B cell (primary cell): ENCODE results near the gene PTPRO. TPM values are rescaled to one million over a fixed set of nuclear protein-coding genes. Genes with fewer than 3 reads are reported as not detected.

Experiments
- ATAC-seq: fragments of 200-7000 bp; cut with Tn5 transposase; one replicate; pipeline ENCODE4 v1.10.0; 2021; ENCODE audit warnings: low read depth, mild to moderate bottlenecking, moderate number of reproducible peaks, moderate library complexity
- CTCF ChIA-PET: fragments of 350-600 bp; sonication (Branson Sonifier 250); formaldehyde crosslinking; loops from one replicate; lab custom pipeline; 2021; ENCODE audit warnings: antibody characterized with exemption, inconsistent platforms; lab: Charles Lee
- POLR2A ChIA-PET: fragments of 350-600 bp; sonication (Branson Sonifier 250); formaldehyde crosslinking; loops from one replicate; lab custom pipeline; 2021; ENCODE audit warnings: antibody characterized with exemption; lab: Charles Lee
- DNase-seq: peaks from one replicate; pipeline ENCODE4 v3.0.0; 2013
- H2AFZ ChIP-seq: 2 replicates; pipeline ENCODE4 v1.6.1; 2012; ENCODE audit warnings: mild to moderate bottlenecking, low read depth, low read length; ENCODE audit not compliant: insufficient read depth, poor library complexity, severe bottlenecking
- H3K27ac ChIP-seq, 2 donors: 1 replicate in 1 of 2; 2 replicates in 1 of 2; pipeline ENCODE4 v1.5.1; 2012 to 2013; ENCODE audit warnings: low read length in 2 of 2, mild to moderate bottlenecking in 2 of 2, moderate library complexity in 1 of 2
- H3K27me3 ChIP-seq, 4 experiments: fragments of 200-600 bp in 1 of 4; sonication (generic) in 1 of 4; replicated peaks in 1 of 4; 1 replicate in 2 of 4; 2 replicates in 2 of 4; pipeline versions ENCODE4 v1.6.1 to v1.7.0; 2013 to 2016; ENCODE audit warnings: low read length in 3 of 4, mild to moderate bottlenecking in 2 of 4, mixed read lengths in 1 of 4, moderate library complexity in 1 of 4; ENCODE audit not compliant: insufficient read depth in 4 of 4, control insufficient read depth in 3 of 4; ENCODE audit errors: control extremely low read depth in 1 of 4
- H3K36me3 ChIP-seq, 2 experiments: replicated peaks in 1 of 2; 1 replicate in 1 of 2; 2 replicates in 1 of 2; pipeline versions ENCODE4 v1.6.1 to v1.7.1; 2013; ENCODE audit warnings: low read length in 1 of 2; ENCODE audit not compliant: insufficient read depth in 2 of 2, control insufficient read depth in 1 of 2; ENCODE audit errors: control extremely low read depth in 1 of 2, extremely low read depth in 1 of 2
- H3K4me1 ChIP-seq, 2 donors: fragments of 200-600 bp in 1 of 2; sonication (generic) in 1 of 2; 1 replicate in 1 of 2; 2 replicates in 1 of 2; pipeline versions ENCODE4 v1.5.1 to v1.6.1; 2013 to 2017; ENCODE audit warnings: low read length in 2 of 2; ENCODE audit not compliant: control insufficient read depth in 2 of 2, insufficient read depth in 2 of 2
- H3K4me2 ChIP-seq: replicated peaks from 2 replicates; pipeline ENCODE3; 2012; ENCODE audit warnings: mild to moderate bottlenecking, low read depth, low read length; ENCODE audit not compliant: poor library complexity, severe bottlenecking
- H3K4me3 ChIP-seq, 5 experiments: fragments of 200-600 bp in 1 of 5; sonication (generic) in 1 of 5; 1 replicate in 3 of 5; 2 replicates in 2 of 5; pipeline versions ENCODE4 v1.5.1 to v1.7.0; 2011 to 2016; ENCODE audit warnings: low read length in 4 of 5, mild to moderate bottlenecking in 4 of 5, low read depth in 2 of 5, control low read depth in 1 of 5, moderate library complexity in 1 of 5; ENCODE audit not compliant: insufficient read depth in 1 of 5; ENCODE audit errors: control extremely low read depth in 1 of 5, extremely low read depth in 1 of 5
- H3K79me2 ChIP-seq: fragments of 200-600 bp; sonication (generic); one replicate; pipeline ENCODE4 v1.6.0; 2016; ENCODE audit warnings: low read length; ENCODE audit not compliant: control insufficient read depth, insufficient read depth
- H3K9ac ChIP-seq: fragments of 200-600 bp; sonication (generic); 2 replicates; pipeline ENCODE4 v1.6.1; 2017; ENCODE audit warnings: mild to moderate bottlenecking, low read length, moderate library complexity
- H3K9me3 ChIP-seq, 3 donors: one replicate each; pipeline versions ENCODE4 v1.6.1 to v1.7.1; 2013; ENCODE audit warnings: low read length in 2 of 3; ENCODE audit not compliant: control insufficient read depth in 2 of 3, insufficient read depth in 1 of 3; ENCODE audit errors: control extremely low read depth in 1 of 3
- H4K20me1 ChIP-seq: 2 replicates; pipeline ENCODE4 v1.6.0; 2012; ENCODE audit warnings: mild to moderate bottlenecking, low read length; ENCODE audit not compliant: insufficient read depth, control insufficient read depth, poor library complexity, severe bottlenecking
- H3K27ac Mint-ChIP-seq: one replicate; pipeline ENCODE4 v1.8.0; 2021; ENCODE audit warnings: mixed read lengths
- H3K27me3 Mint-ChIP-seq: one replicate; pipeline ENCODE4 v1.8.0; 2021; ENCODE audit warnings: mixed read lengths
- H3K4me1 Mint-ChIP-seq: one replicate; pipeline ENCODE4 v1.8.0; 2021; ENCODE audit warnings: mixed read lengths
- H3K4me3 Mint-ChIP-seq: one replicate; pipeline ENCODE4 v1.8.0; 2021; ENCODE audit warnings: mixed read lengths
- H3K9me3 Mint-ChIP-seq: one replicate; pipeline ENCODE4 v1.8.0; 2022; ENCODE audit warnings: mixed read lengths; ENCODE audit not compliant: insufficient read depth
- CTCF ChIP-seq: fragments of 200-600 bp; IDR thresholded peaks from one replicate; pipeline ENCODE4 v1.8.0; 2022; ENCODE audit warnings: antibody characterized with exemption, mild to moderate bottlenecking
- EZH2 ChIP-seq: IDR thresholded peaks from 2 replicates; pipeline ENCODE4 v1.6.1; 2012; ENCODE audit warnings: borderline replicate concordance, low read depth, mild to moderate bottlenecking, moderate library complexity, low read length; ENCODE audit not compliant: insufficient read depth, poor library complexity, severe bottlenecking
- WGBS: methylation state at CpG from one replicate; pipeline ENCODE4 v1.1.5; 2013; ENCODE audit warnings: missing lambda C conversion rate; ENCODE audit not compliant: insufficient coverage; 5-methylcytosine and 5-hydroxymethylcytosine counted together
- intact Hi-C: fragments of 100-400 bp; cut with micrococcal nuclease; formaldehyde crosslinking; loops from one replicate; pipeline ENCODE4 v1.10.0; 2022
- polyA plus RNA-seq: library from polyadenylated mRNA; depleted of rRNA; stranded (reverse); fragments of >200 nt; gene quantifications from 2 replicates; pipeline ENCODE4 v1.2.3, GENCODE V29; 2012
- total RNA-seq, 2 donors: library from RNA; stranded (reverse); fragments of 120-200 nt in 1 of 2; gene quantifications; 1 replicate in 1 of 2; 2 replicates in 1 of 2; pipeline versions ENCODE4 v1.2.3 to v1.2.4, GENCODE V29; 2013 to 2022

Gene PTPRO
- total and polyA plus RNA-seq, 2 donors (not counting 1 experiment from before 2014, with no cell fraction given), result 23.1 to 23.6 TPM

DNA sequence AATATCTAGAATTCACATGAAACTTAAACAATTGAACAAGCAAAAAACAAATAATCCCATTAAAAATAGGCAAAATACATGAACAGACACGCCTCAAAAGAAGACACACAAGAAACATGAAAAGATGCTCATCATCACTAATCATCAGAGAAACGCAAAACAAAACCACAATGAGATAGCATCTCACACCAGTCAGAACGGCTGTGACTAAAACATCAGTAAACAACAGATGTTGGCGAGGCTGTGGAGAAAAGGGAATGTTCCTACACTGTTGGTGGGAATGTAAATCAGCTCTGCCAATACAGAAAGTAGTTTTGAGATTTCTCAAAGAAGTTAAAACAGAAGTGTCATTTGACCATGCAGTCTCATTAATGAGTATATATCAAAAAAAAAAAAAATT, 121.3 kb downstream of the PTPRO start:
- peaks cover 13% of the 10 kb centered on the region for H3K27me3 Mint-ChIP-seq

DNA sequence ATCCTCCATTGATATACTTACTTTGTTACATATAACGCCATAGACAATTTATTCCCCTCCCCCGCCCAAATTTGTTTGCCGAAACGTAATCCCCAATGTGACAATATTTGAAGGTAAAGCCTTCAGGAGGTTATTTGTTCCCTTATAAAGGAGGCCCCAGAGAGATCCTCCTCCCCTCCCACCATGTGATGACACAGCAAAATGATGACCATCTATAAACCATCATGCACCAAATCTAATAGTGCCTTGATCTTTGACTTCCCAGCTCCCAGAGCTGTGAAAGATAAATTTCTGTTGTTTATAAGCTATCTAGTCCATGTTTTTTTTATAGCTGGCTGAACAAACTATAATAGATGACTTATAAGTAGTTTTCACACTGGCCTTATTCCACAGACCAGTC, 122.2 kb downstream of the PTPRO start:
- no peaks in the 10 kb centered on the region for H3K36me3 ChIP-seq
- no CpG with 5 or more reads among the region's 4 CpGs for WGBS
- H2AFZ ChIP-seq, result no peak overlapping the region
- ChIA-PET POLR2A (no interaction called here), CTCF (interaction anchor here (0.7 kb wide), 1 partner anchor 204 kb away, joined by 3 read pairs; no protein-coding TSS in a partner anchor)
- Mint-ChIP-seq H3K4me1 (no peaks in the 10 kb centered on the region), H3K27me3 (peaks cover 10% of the 10 kb centered on the region), H3K27ac (no peak overlapping the region), H3K4me3 (no peak overlapping the region), H3K9me3 (no peaks in the 10 kb centered on the region)
- no peak overlapping the region for H3K4me2 ChIP-seq
- H3K9ac ChIP-seq, result no peak overlapping the region
- H3K4me1 ChIP-seq, result no peaks in the 10 kb centered on the region
- no peaks in the 10 kb centered on the region for H3K79me2 ChIP-seq
- TF ChIP-seq CTCF, result no peak
- no peak for TF ChIP-seq EZH2
- no peaks in the 10 kb centered on the region for H3K27me3 ChIP-seq
- no peak overlapping the region for H3K4me3 ChIP-seq
- intact Hi-C loops, result no loop called here
- ATAC-seq (no peak), DNase-seq (no peak)
- H4K20me1 ChIP-seq, result no peaks in the 10 kb centered on the region
- no peak overlapping the region for H3K27ac ChIP-seq
- peaks cover 0 to under 1% (median 0%) of the 10 kb centered on the region in 3 donors for H3K9me3 ChIP-seq

More for the DNA sequence above, 121.3 kb downstream of the PTPRO start:
- Histone ChIP-seq H3K4me2 (no peak overlapping the region), H3K9ac (no peak overlapping the region), H4K20me1 (no peaks in the 10 kb centered on the region), H3K79me2 (no peaks in the 10 kb centered on the region), H3K4me1 (no peaks in the 10 kb centered on the region), H3K9me3 (peaks cover 0 to 3% (median 0%) of the 10 kb centered on the region in 3 donors), H3K4me3 (no peak overlapping the region), H2AFZ (no peak overlapping the region), H3K27ac (no peak overlapping the region), H3K27me3 (no peaks in the 10 kb centered on the region), H3K36me3 (no peaks in the 10 kb centered on the region)
- H3K4me3 Mint-ChIP-seq, result no peak overlapping the region
- no peak for DNase-seq
- 60% methylated on average over 1 of the region's 4 CpGs for WGBS
- H3K27ac Mint-ChIP-seq, result no peak overlapping the region
- H3K9me3 Mint-ChIP-seq, result no peaks in the 10 kb centered on the region
- no peaks in the 10 kb centered on the region for H3K4me1 Mint-ChIP-seq
- ATAC-seq, result no peak
- intact Hi-C loops, result no loop called here
- ChIA-PET CTCF (no interaction called here), POLR2A (no interaction called here)
- TF ChIP-seq EZH2, result no peak
- TF ChIP-seq CTCF, result no peak
